H9 (cell line): Measurements from ENCODE around the gene PC. TPM values are rescaled to one million over a fixed set of nuclear protein-coding genes. Genes with fewer than 3 reads are reported as not detected.

Experiments
- DNase-seq: peaks from one replicate; pipeline ENCODE4 v3.0.0-alpha.2; 2017
- H2AFZ ChIP-seq: one replicate; pipeline ENCODE4 v1.6.1; 2013; ENCODE audit warnings: mild to moderate bottlenecking, low read length, control low read depth, moderate library complexity
- H2AK5ac ChIP-seq: 2 replicates; pipeline ENCODE4 v1.6.1; 2013; ENCODE audit warnings: low read length, control low read depth, mixed read lengths; ENCODE audit not compliant: insufficient read length
- H2BK120ac ChIP-seq: one replicate; pipeline ENCODE4 v1.6.1; 2013; ENCODE audit warnings: low read depth, mild to moderate bottlenecking, low read length, control low read depth, inconsistent platforms; ENCODE audit not compliant: poor library complexity, severe bottlenecking
- H2BK12ac ChIP-seq: 2 replicates; pipeline ENCODE4 v1.6.1; 2013; ENCODE audit warnings: low read length, control low read depth, mixed read lengths, low read depth; ENCODE audit not compliant: insufficient read length
- H2BK15ac ChIP-seq: 2 replicates; pipeline ENCODE4 v1.6.1; 2013; ENCODE audit warnings: low read depth, low read length, control low read depth
- H2BK20ac ChIP-seq: one replicate; pipeline ENCODE4 v1.6.1; 2013; ENCODE audit warnings: low read depth, mild to moderate bottlenecking, low read length, control low read depth, inconsistent platforms; ENCODE audit not compliant: poor library complexity, severe bottlenecking
- H2BK5ac ChIP-seq: 2 replicates; pipeline ENCODE4 v1.6.1; 2013; ENCODE audit warnings: low read length, control low read depth, mixed read lengths; ENCODE audit not compliant: insufficient read length
- H3K14ac ChIP-seq: 2 replicates; pipeline ENCODE4 v1.6.1; 2013; ENCODE audit warnings: low read length, control low read depth; ENCODE audit not compliant: insufficient read depth
- H3K18ac ChIP-seq: 2 replicates; pipeline ENCODE4 v1.6.1; 2013; ENCODE audit warnings: low read depth, mild to moderate bottlenecking, mixed read lengths, low read length, control low read depth; ENCODE audit not compliant: insufficient read length
- H3K23ac ChIP-seq: 2 replicates; pipeline ENCODE4 v1.6.1; 2013; ENCODE audit warnings: low read length, control low read depth, mixed read lengths, low read depth; ENCODE audit not compliant: insufficient read length
- H3K23me2 ChIP-seq: 2 replicates; pipeline ENCODE4 v1.6.1; 2013; ENCODE audit warnings: low read depth, mild to moderate bottlenecking, mixed read lengths, low read length, control low read depth; ENCODE audit not compliant: insufficient read length, poor library complexity, severe bottlenecking
- H3K27ac ChIP-seq: 2 replicates; pipeline ENCODE4 v1.5.1; 2013; ENCODE audit warnings: low read length, control low read depth, mixed read lengths, low read depth; ENCODE audit not compliant: insufficient read length
- H3K27me3 ChIP-seq: 2 replicates; pipeline ENCODE4 v1.6.1; 2013; ENCODE audit warnings: low read length, control low read depth, inconsistent platforms; ENCODE audit not compliant: insufficient read depth
- H3K4ac ChIP-seq: 2 replicates; pipeline ENCODE4 v1.6.1; 2013; ENCODE audit warnings: low read depth, mild to moderate bottlenecking, control low read depth, inconsistent platforms, low read length, moderate library complexity
- H3K4me1 ChIP-seq: 2 replicates; pipeline ENCODE4 v1.6.1; 2013; ENCODE audit warnings: low read length, control low read depth, inconsistent platforms; ENCODE audit not compliant: insufficient read depth
- H3K4me2 ChIP-seq: 2 replicates; pipeline ENCODE4 v1.6.1; 2013; ENCODE audit warnings: low read length, control low read depth, mixed read lengths; ENCODE audit not compliant: insufficient read length, insufficient read depth
- H3K56ac ChIP-seq: 2 replicates; pipeline ENCODE4 v1.6.1; 2013; ENCODE audit warnings: low read depth, mild to moderate bottlenecking, mixed read lengths, low read length, control low read depth; ENCODE audit not compliant: insufficient read length
- H3K79me1 ChIP-seq: 2 replicates; pipeline ENCODE4 v1.6.1; 2013; ENCODE audit warnings: low read depth, mild to moderate bottlenecking, moderate library complexity, low read length, control low read depth, inconsistent platforms; ENCODE audit not compliant: insufficient read depth, poor library complexity, severe bottlenecking
- H3K79me2 ChIP-seq: 2 replicates; pipeline ENCODE4 v1.6.1; 2013; ENCODE audit warnings: low read length, control low read depth, inconsistent platforms; ENCODE audit not compliant: insufficient read depth
- H3K9ac ChIP-seq: 2 replicates; pipeline ENCODE4 v1.6.1; 2013; ENCODE audit warnings: low read length, control low read depth, mixed read lengths; ENCODE audit not compliant: insufficient read length; ENCODE audit errors: extremely low read depth
- H3K9me3 ChIP-seq: one replicate; pipeline ENCODE4 v1.6.1; 2013; ENCODE audit warnings: low read depth, low read length, inconsistent platforms; ENCODE audit not compliant: control insufficient read depth
- H3T11ph ChIP-seq: one replicate; pipeline ENCODE4 v1.6.1; 2013; ENCODE audit warnings: mild to moderate bottlenecking, low read length, control low read depth, inconsistent platforms
- H4K20me1 ChIP-seq: one replicate; pipeline ENCODE4 v1.6.1; 2013; ENCODE audit not compliant: control insufficient read depth, insufficient read length, insufficient read depth
- H4K5ac ChIP-seq: 2 replicates; pipeline ENCODE4 v1.6.1; 2013; ENCODE audit warnings: low read depth, mild to moderate bottlenecking, mixed read lengths, low read length, control low read depth; ENCODE audit not compliant: insufficient read length
- H4K8ac ChIP-seq: replicated peaks from 2 replicates; pipeline ENCODE4 v1.6.1; 2013; ENCODE audit warnings: low read length, control low read depth, mixed read lengths, low read depth; ENCODE audit not compliant: insufficient read length
- H4K91ac ChIP-seq: 2 replicates; pipeline ENCODE4 v1.6.1; 2013; ENCODE audit warnings: low read depth, mild to moderate bottlenecking, moderate library complexity, mixed read lengths, low read length, control low read depth; ENCODE audit not compliant: insufficient read length
- H3K27ac Mint-ChIP-seq, 3 experiments: 2 replicates in 2 of 3; 3 replicates in 1 of 3; pipeline ENCODE4 v1.8.0; 2020 to 2021; ENCODE audit warnings: mixed read lengths in 3 of 3, mild to moderate bottlenecking in 1 of 3, moderate library complexity in 1 of 3
- H3K27me3 Mint-ChIP-seq: 2 replicates; pipeline ENCODE4 v1.8.0; 2021; ENCODE audit warnings: low read depth, mild to moderate bottlenecking, moderate library complexity, mixed read lengths
- H3K36me3 Mint-ChIP-seq, 3 experiments: 2 replicates in 2 of 3; 3 replicates in 1 of 3; pipeline ENCODE4 v1.8.0; 2020 to 2021; ENCODE audit warnings: low read depth in 3 of 3, mixed read lengths in 3 of 3; ENCODE audit not compliant: insufficient read depth in 1 of 3
- H3K4me1 Mint-ChIP-seq, 2 experiments: 2 replicates each; pipeline ENCODE4 v1.8.0; 2020; ENCODE audit warnings: mixed read lengths in 2 of 2
- H3K4me3 Mint-ChIP-seq, 2 experiments: 2 replicates in 1 of 2; 3 replicates in 1 of 2; pipeline ENCODE4 v1.8.0; 2020 to 2021; ENCODE audit warnings: mild to moderate bottlenecking in 2 of 2, mixed read lengths in 2 of 2, moderate library complexity in 1 of 2
- H3K9me3 Mint-ChIP-seq, 2 experiments: 2 replicates in 1 of 2; 3 replicates in 1 of 2; pipeline ENCODE4 v1.8.0; 2020; ENCODE audit warnings: mild to moderate bottlenecking in 2 of 2, mixed read lengths in 2 of 2, moderate library complexity in 1 of 2
- WGBS: extraction: QIAGEN DNeasy Blood & Tissue Kit; methylation state at CpG from one replicate; pipeline ENCODE4 v1.1.7; 2013; ENCODE audit warnings: missing lambda C conversion rate, low lambda C conversion rate, mixed read lengths; ENCODE audit not compliant: insufficient read length; ENCODE audit errors: extremely low coverage; 5-methylcytosine and 5-hydroxymethylcytosine counted together
- total RNA-seq: library from RNA; stranded (reverse); gene quantifications from 2 replicates; pipeline ENCODE4 v1.2.1, GENCODE V29; 2021
- TF ChIP-seq, protein P1 (sequence below): fragments of 200-600 bp; sonication (generic); conservative IDR thresholded peaks from 3 replicates; pipeline ENCODE4 v1.8.0; 2021; ENCODE audit warnings: antibody characterized with exemption, mild to moderate bottlenecking

PC gene
- total RNA-seq, 1 experiment from 2014 or later, result 32.6 TPM

DNA sequence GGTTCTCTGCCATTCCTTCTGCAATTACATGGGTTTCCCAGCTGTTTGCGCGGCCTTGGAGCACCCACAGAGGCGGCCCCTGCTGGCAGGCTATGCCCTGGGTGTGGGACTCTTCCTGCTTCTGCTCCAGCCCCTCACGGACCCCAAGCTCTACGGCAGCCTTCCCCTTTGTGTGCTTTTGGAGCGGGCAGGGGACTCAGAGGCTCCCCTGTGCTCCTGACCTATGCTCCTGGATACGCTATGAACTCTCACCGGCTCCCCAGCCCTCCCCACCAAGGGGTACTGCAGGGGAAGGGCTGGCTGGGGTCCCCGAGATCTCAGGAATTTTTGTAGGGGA, 112.3 kb downstream of the PC start:
- Mint-ChIP-seq H3K36me3 (peaks cover 13 to 48% (median 39%) of the 10 kb centered on the region in 3 experiments), H3K27ac (no peak overlapping the region), H3K27me3 (peaks cover 3% of the 10 kb centered on the region; the same call in 1 of the 2 replicates), H3K4me1 (peaks cover 14 to 16% of the 10 kb centered on the region in 2 experiments), H3K9me3 (no peaks in the 10 kb centered on the region), H3K4me3 (no peak overlapping the region; a peak in 1 of 5 replicates)
- no peak overlapping the region for H2BK20ac ChIP-seq
- no peak overlapping the region for H2BK12ac ChIP-seq
- no peak overlapping the region for H3K14ac ChIP-seq
- no peaks in the 10 kb centered on the region for H3K27me3 ChIP-seq
- no peaks in the 10 kb centered on the region for H4K20me1 ChIP-seq
- peaks cover 10% of the 10 kb centered on the region; the same call in 1 of the 2 replicates for H3K79me2 ChIP-seq
- H3K27ac ChIP-seq, result no peak overlapping the region
- no peak overlapping the region for H2AFZ ChIP-seq
- no peak overlapping the region for H3K4ac ChIP-seq
- no peak overlapping the region for H3K18ac ChIP-seq
- H3K56ac ChIP-seq, result no peak overlapping the region
- no peak overlapping the region for H4K8ac ChIP-seq
- H4K91ac ChIP-seq, result no peak overlapping the region
- H2AK5ac ChIP-seq, result no peak overlapping the region
- no peaks in the 10 kb centered on the region for H3K4me1 ChIP-seq
- H4K5ac ChIP-seq, result no peak overlapping the region
- TF ChIP-seq, protein P1, sequence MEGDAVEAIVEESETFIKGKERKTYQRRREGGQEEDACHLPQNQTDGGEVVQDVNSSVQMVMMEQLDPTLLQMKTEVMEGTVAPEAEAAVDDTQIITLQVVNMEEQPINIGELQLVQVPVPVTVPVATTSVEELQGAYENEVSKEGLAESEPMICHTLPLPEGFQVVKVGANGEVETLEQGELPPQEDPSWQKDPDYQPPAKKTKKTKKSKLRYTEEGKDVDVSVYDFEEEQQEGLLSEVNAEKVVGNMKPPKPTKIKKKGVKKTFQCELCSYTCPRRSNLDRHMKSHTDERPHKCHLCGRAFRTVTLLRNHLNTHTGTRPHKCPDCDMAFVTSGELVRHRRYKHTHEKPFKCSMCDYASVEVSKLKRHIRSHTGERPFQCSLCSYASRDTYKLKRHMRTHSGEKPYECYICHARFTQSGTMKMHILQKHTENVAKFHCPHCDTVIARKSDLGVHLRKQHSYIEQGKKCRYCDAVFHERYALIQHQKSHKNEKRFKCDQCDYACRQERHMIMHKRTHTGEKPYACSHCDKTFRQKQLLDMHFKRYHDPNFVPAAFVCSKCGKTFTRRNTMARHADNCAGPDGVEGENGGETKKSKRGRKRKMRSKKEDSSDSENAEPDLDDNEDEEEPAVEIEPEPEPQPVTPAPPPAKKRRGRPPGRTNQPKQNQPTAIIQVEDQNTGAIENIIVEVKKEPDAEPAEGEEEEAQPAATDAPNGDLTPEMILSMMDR, result no peak
- H2BK120ac ChIP-seq, result no peak overlapping the region
- no peak overlapping the region for H3T11ph ChIP-seq
- H3K23ac ChIP-seq, result no peak overlapping the region
- H3K4me2 ChIP-seq, result no peak overlapping the region
- no peak overlapping the region for H2BK15ac ChIP-seq
- no CpG with 5 or more reads among the region's 9 CpGs for WGBS
- no peak for DNase-seq
- H3K23me2 ChIP-seq, result peaks cover 5% of the 10 kb centered on the region
- H3K9me3 ChIP-seq, result no peaks in the 10 kb centered on the region
- peaks cover 7% of the 10 kb centered on the region for H3K79me1 ChIP-seq
- H2BK5ac ChIP-seq, result no peak overlapping the region
- H3K9ac ChIP-seq, result no peak overlapping the region
